HL-60 (cell line): Measurements from ENCODE around the gene CNFN.

Experiments
- DNase-seq, 2 experiments: peaks; one replicate each; pipeline ENCODE4 v3.0.0-alpha.2; 2010 to 2020; ENCODE audit warnings: low read depth in 1 of 2, low spot score in 1 of 2
- H3K27ac ChIP-seq: fragments of 250-450 bp; sonication (Bioruptor Pico); replicated peaks from 2 replicates; pipeline ENCODE4 v1.5.1; 2020; ENCODE audit warnings: mild to moderate bottlenecking, moderate library complexity
- H3K27me3 ChIP-seq: fragments of 250-450 bp; sonication (Bioruptor Pico); 2 replicates; pipeline ENCODE4 v1.5.1; 2021; ENCODE audit warnings: mild to moderate bottlenecking, moderate library complexity; ENCODE audit not compliant: insufficient read depth, poor library complexity, severe bottlenecking
- H3K4me3 ChIP-seq: replicated peaks from 2 replicates; pipeline ENCODE4 v1.5.1; 2011; ENCODE audit warnings: mild to moderate bottlenecking, control low read depth, low read length; ENCODE audit not compliant: insufficient read depth
- GABPA ChIP-seq: IDR thresholded peaks from 2 replicates; pipeline ENCODE4 v1.6.1; 2012; ENCODE audit warnings: low read depth
- POLR2AphosphoS5 ChIP-seq: IDR thresholded peaks from 2 replicates; pipeline ENCODE4 v1.6.1; 2012; ENCODE audit warnings: low read depth
- SPI1 ChIP-seq: IDR thresholded peaks from 2 replicates; pipeline ENCODE4 v1.6.1; 2012; ENCODE audit warnings: low read depth, mild to moderate bottlenecking, borderline replicate concordance
- TF ChIP-seq, protein P1 (sequence below): IDR thresholded peaks from one replicate; pipeline ENCODE4 v1.5.1; 2011; ENCODE audit warnings: low read length, control low read depth, inconsistent platforms; ENCODE audit not compliant: insufficient read depth
- TF ChIP-seq, protein P2 (sequence below): IDR thresholded peaks from 2 replicates; pipeline ENCODE4 v1.6.1; 2012; ENCODE audit warnings: low read depth; ENCODE audit not compliant: insufficient replicate concordance

Gene CNFN

DNA sequence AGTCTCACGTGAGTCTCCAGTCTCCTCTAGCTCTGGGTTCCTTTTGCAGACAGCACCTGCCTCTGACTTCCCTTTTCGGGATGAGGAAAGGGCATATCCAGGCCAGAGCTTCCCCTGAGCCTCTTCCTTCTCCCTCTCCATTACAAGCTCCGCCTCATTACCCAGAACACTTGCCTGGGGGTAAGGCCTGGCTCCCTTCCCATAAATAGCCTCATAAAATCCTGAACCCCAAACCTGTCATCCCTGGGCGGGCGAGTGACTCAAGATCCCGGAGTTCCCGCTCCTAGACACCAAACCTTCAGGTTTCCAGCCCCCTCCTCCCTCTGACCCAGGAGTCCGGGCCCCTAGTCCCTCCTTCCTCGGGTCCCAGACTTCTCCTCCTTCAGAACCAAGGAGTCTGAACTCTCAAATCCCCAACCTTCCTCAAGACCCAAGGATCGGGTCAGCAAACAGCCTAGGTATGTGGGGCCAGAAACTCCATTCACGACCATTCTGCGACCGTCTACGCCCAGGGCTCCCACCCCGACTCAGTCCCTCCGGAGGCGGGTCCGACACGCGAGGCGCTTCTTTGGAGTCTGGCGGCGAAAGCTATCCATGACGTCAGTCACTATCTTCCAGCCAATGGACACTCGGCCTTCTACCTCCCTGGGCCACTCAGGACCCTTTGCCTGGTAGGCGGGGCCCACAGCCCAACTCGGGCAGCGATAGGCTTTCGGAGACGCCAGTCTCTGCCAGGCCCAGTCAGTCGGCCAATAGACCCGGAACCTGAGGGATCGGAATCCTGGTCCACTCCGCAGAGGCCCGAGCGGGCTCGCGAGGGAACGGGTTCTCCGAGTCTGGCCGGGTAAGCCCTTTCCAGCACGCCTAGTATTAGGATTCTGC, 6.5 kb upstream of the CNFN start:
- H3K27me3 ChIP-seq: no peaks in the 10 kb centered on the region
- TF ChIP-seq, protein P1, sequence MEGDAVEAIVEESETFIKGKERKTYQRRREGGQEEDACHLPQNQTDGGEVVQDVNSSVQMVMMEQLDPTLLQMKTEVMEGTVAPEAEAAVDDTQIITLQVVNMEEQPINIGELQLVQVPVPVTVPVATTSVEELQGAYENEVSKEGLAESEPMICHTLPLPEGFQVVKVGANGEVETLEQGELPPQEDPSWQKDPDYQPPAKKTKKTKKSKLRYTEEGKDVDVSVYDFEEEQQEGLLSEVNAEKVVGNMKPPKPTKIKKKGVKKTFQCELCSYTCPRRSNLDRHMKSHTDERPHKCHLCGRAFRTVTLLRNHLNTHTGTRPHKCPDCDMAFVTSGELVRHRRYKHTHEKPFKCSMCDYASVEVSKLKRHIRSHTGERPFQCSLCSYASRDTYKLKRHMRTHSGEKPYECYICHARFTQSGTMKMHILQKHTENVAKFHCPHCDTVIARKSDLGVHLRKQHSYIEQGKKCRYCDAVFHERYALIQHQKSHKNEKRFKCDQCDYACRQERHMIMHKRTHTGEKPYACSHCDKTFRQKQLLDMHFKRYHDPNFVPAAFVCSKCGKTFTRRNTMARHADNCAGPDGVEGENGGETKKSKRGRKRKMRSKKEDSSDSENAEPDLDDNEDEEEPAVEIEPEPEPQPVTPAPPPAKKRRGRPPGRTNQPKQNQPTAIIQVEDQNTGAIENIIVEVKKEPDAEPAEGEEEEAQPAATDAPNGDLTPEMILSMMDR: no peak
- peak; percentile 83 for TF ChIP-seq POLR2AphosphoS5
- TF ChIP-seq SPI1: peak; percentile 95
- H3K4me3 ChIP-seq: peak overlapping the region; percentile 64
- DNase-seq: peak; percentile 98 to 100
- H3K27ac ChIP-seq: peak overlapping the region; percentile 88

DNA sequence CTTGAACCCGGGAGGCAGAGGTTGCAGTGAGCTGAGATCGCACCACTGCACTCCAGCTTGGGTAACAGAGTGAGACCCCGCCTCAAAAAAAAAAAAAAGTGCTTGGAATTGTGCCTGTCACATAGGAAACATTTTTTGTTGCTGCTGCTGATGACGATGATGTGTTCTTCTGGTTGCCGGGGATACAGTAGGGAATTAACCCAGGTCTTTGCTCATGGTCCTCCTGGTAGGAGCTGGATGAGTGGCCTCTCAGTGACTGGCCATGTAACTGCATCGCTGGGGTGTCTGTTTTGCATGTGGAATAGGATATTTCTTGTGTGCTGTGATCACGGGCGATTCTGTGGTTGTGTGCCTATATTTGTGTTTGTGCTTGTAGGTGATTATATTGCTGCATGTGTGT, 4.7 kb upstream of the CNFN start:
- TF ChIP-seq, protein P2, sequence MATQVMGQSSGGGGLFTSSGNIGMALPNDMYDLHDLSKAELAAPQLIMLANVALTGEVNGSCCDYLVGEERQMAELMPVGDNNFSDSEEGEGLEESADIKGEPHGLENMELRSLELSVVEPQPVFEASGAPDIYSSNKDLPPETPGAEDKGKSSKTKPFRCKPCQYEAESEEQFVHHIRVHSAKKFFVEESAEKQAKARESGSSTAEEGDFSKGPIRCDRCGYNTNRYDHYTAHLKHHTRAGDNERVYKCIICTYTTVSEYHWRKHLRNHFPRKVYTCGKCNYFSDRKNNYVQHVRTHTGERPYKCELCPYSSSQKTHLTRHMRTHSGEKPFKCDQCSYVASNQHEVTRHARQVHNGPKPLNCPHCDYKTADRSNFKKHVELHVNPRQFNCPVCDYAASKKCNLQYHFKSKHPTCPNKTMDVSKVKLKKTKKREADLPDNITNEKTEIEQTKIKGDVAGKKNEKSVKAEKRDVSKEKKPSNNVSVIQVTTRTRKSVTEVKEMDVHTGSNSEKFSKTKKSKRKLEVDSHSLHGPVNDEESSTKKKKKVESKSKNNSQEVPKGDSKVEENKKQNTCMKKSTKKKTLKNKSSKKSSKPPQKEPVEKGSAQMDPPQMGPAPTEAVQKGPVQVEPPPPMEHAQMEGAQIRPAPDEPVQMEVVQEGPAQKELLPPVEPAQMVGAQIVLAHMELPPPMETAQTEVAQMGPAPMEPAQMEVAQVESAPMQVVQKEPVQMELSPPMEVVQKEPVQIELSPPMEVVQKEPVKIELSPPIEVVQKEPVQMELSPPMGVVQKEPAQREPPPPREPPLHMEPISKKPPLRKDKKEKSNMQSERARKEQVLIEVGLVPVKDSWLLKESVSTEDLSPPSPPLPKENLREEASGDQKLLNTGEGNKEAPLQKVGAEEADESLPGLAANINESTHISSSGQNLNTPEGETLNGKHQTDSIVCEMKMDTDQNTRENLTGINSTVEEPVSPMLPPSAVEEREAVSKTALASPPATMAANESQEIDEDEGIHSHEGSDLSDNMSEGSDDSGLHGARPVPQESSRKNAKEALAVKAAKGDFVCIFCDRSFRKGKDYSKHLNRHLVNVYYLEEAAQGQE: no peak
- TF ChIP-seq, protein P1: no peak
- TF ChIP-seq GABPA: no peak
- DNase-seq: no peak
- no peak overlapping the region for H3K4me3 ChIP-seq
- H3K27ac ChIP-seq: no peak overlapping the region
- H3K27me3 ChIP-seq: no peaks in the 10 kb centered on the region

DNA sequence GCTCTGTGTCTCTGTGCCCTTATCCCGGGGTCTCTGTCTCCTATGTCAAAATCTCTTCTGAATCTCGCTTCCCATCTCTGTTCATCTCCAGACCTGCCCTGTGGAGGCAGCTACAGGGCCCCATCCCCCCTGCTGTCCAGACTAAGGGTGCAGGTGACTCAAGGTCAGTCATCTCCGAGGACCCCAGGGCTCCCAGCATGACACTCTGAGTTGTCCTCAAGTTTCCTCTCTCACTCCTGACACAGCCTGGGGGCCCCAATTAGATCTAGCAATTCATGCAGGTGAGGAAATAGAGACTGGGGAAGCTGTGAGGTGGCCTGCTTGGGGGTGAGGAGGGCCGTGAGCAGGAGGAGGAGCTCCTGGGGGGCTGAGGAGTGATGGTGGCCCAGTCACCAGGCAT, 2.1 kb upstream of the CNFN start:
- no peaks in the 10 kb centered on the region for H3K27me3 ChIP-seq
- DNase-seq: no peak
- H3K27ac ChIP-seq: no peak overlapping the region
- TF ChIP-seq, protein P2: no peak
- TF ChIP-seq, protein P1: no peak
- no peak for TF ChIP-seq SPI1
- no peak for TF ChIP-seq POLR2AphosphoS5
- no peak for TF ChIP-seq GABPA
- no peak overlapping the region for H3K4me3 ChIP-seq
